ENCODE results near the gene MDP1.

The MDP1 gene

GRCh38 chr14:24232645-24233537 is 17.0 kb upstream of the MDP1 start, which contains the start of gene GMPR2:
Gene GMPR2, plus strand, starts transcription at chr14:24232929. Its CDS starts 325 bp downstream, at chr14:24233254.
- Histone ChIP-seq H3K27me3 (ENCODE audit: insufficient read depth, low read length, poor library complexity, severe bottlenecking) (no peaks in the 10 kb centered on the region), H4K20me1 (ENCODE audit: insufficient read depth, low read length, poor library complexity, severe bottlenecking) (no peaks in the 10 kb centered on the region), H3K4me2 (ENCODE audit: low read depth, low read length, poor library complexity, severe bottlenecking) (peak within 1 kb of the TSS; percentile 98), H3K9ac (ENCODE audit: low read depth, low read length, poor library complexity, severe bottlenecking) (peak within 1 kb of the TSS; percentile 89), H3K4me3 (ENCODE audit: low read length, poor library complexity, severe bottlenecking) (peak within 1 kb of the TSS; percentile 93), H3K9me2 (replicated peaks; ENCODE audit: low read depth, low read length) (no peaks in the 10 kb centered on the region), H3K36me3 (ENCODE audit: insufficient read depth, low read length) (peaks cover 21% of the 10 kb centered on the region; the same call in 1 of the 2 replicates), H3K79me2 (ENCODE audit: insufficient read depth, low read length) (peaks cover 66% of the 10 kb centered on the region), H2AFZ (ENCODE audit: low read length) (peak within 1 kb of the TSS; percentile 96), H3K4me1 (ENCODE audit: insufficient read depth, low read length, poor library complexity, severe bottlenecking) (peaks cover 39% of the 10 kb centered on the region), H3F3A (ENCODE audit: low read depth) (no peaks in the 10 kb centered on the region), H3K9me3 (ENCODE audit: insufficient read depth, low read depth, low read length) (no peaks in the 10 kb centered on the region)
- no peak for TF ChIP-seq EZH2phosphoT487 (IDR thresholded peaks at IDR 0.05; ENCODE audit: borderline replicate concordance)
- TF ChIP-seq CTCF (conservative IDR thresholded peaks at IDR 0.05; ENCODE audit: low read length): no peak

- Histone ChIP-seq H3K4me1 (ENCODE audit: insufficient read depth, low read length, poor library complexity, severe bottlenecking) (peaks cover 39% of the 10 kb centered on the region), H3K36me3 (ENCODE audit: insufficient read depth, low read length) (peaks cover 14% of the 10 kb centered on the region; the same call in 1 of the 2 replicates), H3K27me3 (ENCODE audit: insufficient read depth, low read length, poor library complexity, severe bottlenecking) (no peaks in the 10 kb centered on the region), H3K9ac (ENCODE audit: low read depth, low read length, poor library complexity, severe bottlenecking) (peak within 1 kb of the TSS; percentile 89), H3K4me2 (ENCODE audit: low read depth, low read length, poor library complexity, severe bottlenecking) (peak within 1 kb of the TSS; percentile 98), H4K20me1 (ENCODE audit: insufficient read depth, low read length, poor library complexity, severe bottlenecking) (no peaks in the 10 kb centered on the region), H3F3A (ENCODE audit: low read depth) (no peaks in the 10 kb centered on the region), H3K79me2 (ENCODE audit: insufficient read depth, low read length) (peaks cover 69% of the 10 kb centered on the region), H3K4me3 (ENCODE audit: low read length, poor library complexity, severe bottlenecking) (peak within 1 kb of the TSS; percentile 93), H2AFZ (ENCODE audit: low read length) (peak within 1 kb of the TSS; percentile 96), H3K9me3 (ENCODE audit: insufficient read depth, low read depth, low read length) (no peaks in the 10 kb centered on the region), H3K9me2 (replicated peaks; ENCODE audit: low read depth, low read length) (no peaks in the 10 kb centered on the region)
- TF ChIP-seq EZH2phosphoT487 (IDR thresholded peaks at IDR 0.05; ENCODE audit: borderline replicate concordance) (no peak), CTCF (conservative IDR thresholded peaks at IDR 0.05; ENCODE audit: low read length) (no peak)
Observed at GRCh38 chr14:24232121-24232644, 16.3 kb upstream of the MDP1 start, which contains the start of gene NEDD8. Gene NEDD8, minus strand, starts transcription at chr14:24232367. Its CDS starts 100 bp downstream, at chr14:24232267.

- peak overlapping the region; percentile 98 for H3K4me2 ChIP-seq (ENCODE audit: low read depth, low read length, poor library complexity, severe bottlenecking)
- no peaks in the 10 kb centered on the region for H3K9me2 ChIP-seq (replicated peaks; ENCODE audit: low read depth, low read length)
- peaks cover 39% of the 10 kb centered on the region for H3K4me1 ChIP-seq (ENCODE audit: insufficient read depth, low read length, poor library complexity, severe bottlenecking)
- H3K9ac ChIP-seq (ENCODE audit: low read depth, low read length, poor library complexity, severe bottlenecking): peak overlapping the region; percentile 89
- H3K79me2 ChIP-seq (ENCODE audit: insufficient read depth, low read length): peaks cover 71% of the 10 kb centered on the region
- no peaks in the 10 kb centered on the region for H4K20me1 ChIP-seq (ENCODE audit: insufficient read depth, low read length, poor library complexity, severe bottlenecking)
- peak overlapping the region; percentile 93 for H3K4me3 ChIP-seq (ENCODE audit: low read length, poor library complexity, severe bottlenecking)
- H3F3A ChIP-seq (ENCODE audit: low read depth): no peaks in the 10 kb centered on the region
- no peaks in the 10 kb centered on the region for H3K27me3 ChIP-seq (ENCODE audit: insufficient read depth, low read length, poor library complexity, severe bottlenecking)
- H3K9me3 ChIP-seq (ENCODE audit: insufficient read depth, low read depth, low read length): no peaks in the 10 kb centered on the region
- H2AFZ ChIP-seq (ENCODE audit: low read length): peak overlapping the region; percentile 96
- peaks cover 7% of the 10 kb centered on the region; the same call in 1 of the 2 replicates for H3K36me3 ChIP-seq (ENCODE audit: insufficient read depth, low read length)
- no peak for TF ChIP-seq EZH2phosphoT487 (IDR thresholded peaks at IDR 0.05; ENCODE audit: borderline replicate concordance)
- TF ChIP-seq CTCF (conservative IDR thresholded peaks at IDR 0.05; ENCODE audit: low read length): no peak
Observed at GRCh38 chr14:24231263-24232120, 15.6 kb upstream of the MDP1 start.
